PFSK-1 (cell line): Measurements from ENCODE around the gene SMTNL2.

Experiments used
- FOXP2 ChIP-seq: optimal IDR thresholded peaks from 2 replicates; pipeline ENCODE3; 2011; ENCODE audit warnings: borderline replicate concordance, control low read depth, inconsistent platforms; ENCODE audit not compliant: insufficient read depth; ENCODE audit errors: extremely low read length, extremely low read depth
- POLR2AphosphoS5 ChIP-seq: IDR thresholded peaks from 2 replicates; pipeline ENCODE4 v1.6.1; 2012; ENCODE audit warnings: low read depth, mild to moderate bottlenecking, control low read depth, low read length, moderate library complexity
- REST ChIP-seq, 2 experiments: IDR thresholded peaks; 2 replicates each; pipeline versions ENCODE4 v1.6.1 to v1.8.0; 2011 to 2012; ENCODE audit warnings: low read depth in 2 of 2, low read length in 2 of 2, control low read depth in 1 of 2, inconsistent platforms in 1 of 2, mild to moderate bottlenecking in 1 of 2, moderate library complexity in 1 of 2; ENCODE audit not compliant: insufficient read depth in 1 of 2
- SIN3A ChIP-seq: IDR thresholded peaks from 2 replicates; pipeline ENCODE4 v1.6.1; 2012; ENCODE audit warnings: mild to moderate bottlenecking, low read length, moderate library complexity, borderline replicate concordance; ENCODE audit not compliant: insufficient read depth
- TAF1 ChIP-seq: IDR thresholded peaks from 2 replicates; pipeline ENCODE4 v1.6.1; 2012; ENCODE audit warnings: low read length, control low read depth, borderline replicate concordance; ENCODE audit not compliant: insufficient read depth

The SMTNL2 gene

DNA sequence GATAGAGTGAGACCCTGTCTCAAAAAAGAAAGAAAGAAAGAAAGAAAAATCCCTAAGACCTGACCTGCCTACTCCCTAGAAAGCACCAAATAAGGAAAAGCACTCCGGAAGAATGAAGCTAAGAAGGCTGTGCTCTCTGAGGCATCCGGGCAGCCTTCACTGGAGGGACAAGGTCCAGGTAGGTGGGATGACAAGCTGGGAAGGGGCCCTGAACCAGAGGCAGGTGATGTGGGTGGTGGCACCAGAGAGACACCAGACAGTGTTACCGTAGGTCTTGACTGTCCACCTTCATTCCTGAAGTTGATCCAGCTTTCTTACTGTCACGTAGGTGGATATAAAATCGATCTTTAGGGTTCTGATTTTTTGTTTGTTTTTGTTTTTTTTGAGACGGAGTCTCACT, 26.3 kb downstream of the SMTNL2 start:
- no peak for TF ChIP-seq REST (IDR thresholded peaks at IDR 0.05; ENCODE audit: insufficient read depth in 1 of 2, low read depth in 2 of 2, low read length in 2 of 2)

- no peak for TF ChIP-seq FOXP2
- no peak for TF ChIP-seq TAF1
- TF ChIP-seq SIN3A = no peak
- TF ChIP-seq POLR2AphosphoS5 = no peak
- no peak for TF ChIP-seq REST (IDR thresholded peaks at IDR 0.05; ENCODE audit: insufficient read depth in 1 of 2, low read depth in 2 of 2, low read length in 2 of 2)
Observed at GRCh38 chr17:4616476-4616875, 32.1 kb downstream of the SMTNL2 start.

- TF ChIP-seq TAF1 (no peak), POLR2AphosphoS5 (no peak), REST (IDR thresholded peaks at IDR 0.05; ENCODE audit: insufficient read depth in 1 of 2, low read depth in 2 of 2, low read length in 2 of 2) (no peak), FOXP2 (no peak), SIN3A (no peak)
Observed at GRCh38 chr17:4617090-4617489, 32.8 kb downstream of the SMTNL2 start.

DNA sequence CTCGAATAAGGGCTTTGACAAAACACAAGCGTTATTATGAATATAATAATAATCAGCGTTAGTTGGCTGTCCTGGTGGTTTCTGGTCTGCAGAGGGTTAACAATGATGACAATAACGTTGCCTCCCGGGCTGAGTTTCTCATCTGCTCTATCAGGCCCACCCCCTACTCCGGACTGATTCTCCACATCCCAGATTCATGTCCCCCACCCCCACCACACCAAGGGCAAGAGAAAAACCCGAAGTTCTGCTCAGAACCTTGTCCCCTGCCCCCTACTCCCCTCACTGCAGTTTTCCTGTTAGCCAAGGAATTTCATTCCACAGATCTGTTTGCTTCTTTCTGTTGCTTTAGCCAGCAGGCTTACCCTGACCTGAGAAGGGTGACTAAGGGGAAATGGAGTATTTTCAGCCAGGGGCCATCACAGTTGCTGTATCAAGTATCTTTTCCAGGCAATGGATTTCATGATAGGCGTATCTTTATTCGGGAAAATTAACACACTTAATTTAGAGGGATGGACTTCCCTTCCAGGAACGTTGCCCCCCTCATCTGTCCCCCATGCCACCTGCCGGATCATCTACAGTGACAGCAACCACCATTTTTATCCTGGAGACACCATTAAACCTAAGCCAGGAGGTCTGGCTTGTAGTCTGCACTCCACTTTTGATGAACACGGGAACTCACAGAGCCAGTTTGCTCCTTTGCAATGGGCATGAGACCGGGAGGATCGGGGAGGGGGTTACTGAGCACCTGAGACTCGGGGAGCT, 33.4 kb downstream of the SMTNL2 start:
- TF ChIP-seq TAF1 (no peak), REST (IDR thresholded peaks at IDR 0.05; ENCODE audit: insufficient read depth in 1 of 2, low read depth in 2 of 2, low read length in 2 of 2) (no peak), FOXP2 (no peak), POLR2AphosphoS5 (no peak), SIN3A (no peak)

GRCh38 chr17:4620531-4621101, 36.3 kb downstream of the SMTNL2 start:
- no peak for TF ChIP-seq SIN3A
- no peak for TF ChIP-seq FOXP2
- TF ChIP-seq TAF1 = no peak
